ENCODE results near the gene PDE5A.

- TF ChIP-seq CTCF (IDR thresholded peaks at IDR 0.05) (no peak), POLR2A (IDR thresholded peaks at IDR 0.05) (no peak)
These were observed 25.4 kb upstream of the PDE5A start for GRCh38 chr4:119653990-119654389.

All from transverse colon (tissue), 3 donors.